Esophagus squamous epithelium (tissue), 4 donors: ENCODE measurements around the gene GPR176.

Experiments used
- POLR2A ChIP-seq, 4 donors: fragments of 450-650 bp; IDR thresholded peaks; one replicate each; pipeline ENCODE4 v1.6.1; 2017; ENCODE audit warnings: antibody characterized with exemption in 4 of 4, mild to moderate bottlenecking in 4 of 4, moderate library complexity in 3 of 4
- TF ChIP-seq, protein P1 (sequence below), 6 experiments: fragments of 450-650 bp in 4 of 6; fragments of 200-600 bp in 2 of 6; sonication (generic) in 2 of 6; IDR thresholded peaks; one replicate each; pipeline ENCODE4 v1.5.1; 2016 to 2019; ENCODE audit warnings: antibody characterized with exemption in 6 of 6, mild to moderate bottlenecking in 4 of 6, moderate library complexity in 4 of 6

DNA sequence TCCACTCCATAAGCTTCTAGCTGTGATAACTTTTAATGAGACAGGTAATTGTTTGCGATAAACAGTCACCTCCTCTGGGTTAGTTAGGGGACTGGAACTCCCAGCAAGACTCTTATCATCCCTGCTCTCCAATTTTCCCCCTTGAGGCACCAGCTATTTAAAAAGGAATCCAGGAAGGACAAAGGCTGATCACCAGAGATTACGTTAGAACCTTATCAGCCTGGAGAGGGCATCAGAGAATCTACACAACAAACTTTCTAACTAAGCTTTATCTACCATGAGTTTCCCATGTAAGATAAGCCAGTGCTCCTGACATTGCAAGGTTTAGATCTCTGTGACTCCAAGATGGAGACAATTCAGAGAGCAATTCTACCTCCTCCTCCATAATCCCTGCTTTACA, 31.3 kb downstream of the GPR176 start:
- TF ChIP-seq, protein P1, sequence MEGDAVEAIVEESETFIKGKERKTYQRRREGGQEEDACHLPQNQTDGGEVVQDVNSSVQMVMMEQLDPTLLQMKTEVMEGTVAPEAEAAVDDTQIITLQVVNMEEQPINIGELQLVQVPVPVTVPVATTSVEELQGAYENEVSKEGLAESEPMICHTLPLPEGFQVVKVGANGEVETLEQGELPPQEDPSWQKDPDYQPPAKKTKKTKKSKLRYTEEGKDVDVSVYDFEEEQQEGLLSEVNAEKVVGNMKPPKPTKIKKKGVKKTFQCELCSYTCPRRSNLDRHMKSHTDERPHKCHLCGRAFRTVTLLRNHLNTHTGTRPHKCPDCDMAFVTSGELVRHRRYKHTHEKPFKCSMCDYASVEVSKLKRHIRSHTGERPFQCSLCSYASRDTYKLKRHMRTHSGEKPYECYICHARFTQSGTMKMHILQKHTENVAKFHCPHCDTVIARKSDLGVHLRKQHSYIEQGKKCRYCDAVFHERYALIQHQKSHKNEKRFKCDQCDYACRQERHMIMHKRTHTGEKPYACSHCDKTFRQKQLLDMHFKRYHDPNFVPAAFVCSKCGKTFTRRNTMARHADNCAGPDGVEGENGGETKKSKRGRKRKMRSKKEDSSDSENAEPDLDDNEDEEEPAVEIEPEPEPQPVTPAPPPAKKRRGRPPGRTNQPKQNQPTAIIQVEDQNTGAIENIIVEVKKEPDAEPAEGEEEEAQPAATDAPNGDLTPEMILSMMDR (IDR thresholded peaks at IDR 0.05), result no peak
- TF ChIP-seq POLR2A (IDR thresholded peaks at IDR 0.05), result no peak
